ENCODE results near the gene COX20. TPM values are rescaled to one million over a fixed set of nuclear protein-coding genes. Genes with fewer than 3 reads are reported as not detected.
"Not testable (repeated sequence)": the region's sequence is repeated elsewhere in the genome, so short reads cannot be mapped to it uniquely, and the experiment has no call there.

The COX20 gene
- total and polyA plus RNA-seq, 11 donors = 43.5 to 122 (median 59.8) TPM

DNA sequence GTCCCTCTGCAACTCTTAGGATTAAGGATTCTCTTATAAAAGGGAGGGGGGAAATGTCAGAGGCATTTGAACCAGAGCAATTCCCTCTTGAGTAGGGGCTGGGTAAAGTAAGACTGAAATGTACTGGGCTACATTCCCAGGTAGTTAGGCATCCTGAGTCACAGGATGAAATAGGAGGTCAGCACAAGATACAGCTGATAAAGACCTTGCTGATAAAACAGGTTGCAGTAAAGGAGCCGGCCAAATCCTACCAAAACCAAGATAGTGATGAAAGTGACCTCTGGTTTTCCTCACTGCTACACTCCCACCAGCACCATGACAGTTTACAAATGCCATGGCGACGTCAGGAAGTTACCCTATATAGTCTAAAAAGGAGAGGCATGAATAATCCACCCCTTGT lies 14.3 kb upstream of the COX20 start:
- Histone ChIP-seq H3K4me1 (peaks cover 0 to 7% (median 0%) of the 10 kb centered on the region in 12 donors), H3K27ac (no peak overlapping the region), H3K36me3 (no peaks in the 10 kb centered on the region), H3K9me3 (no peaks in the 10 kb centered on the region), H3K27me3 (no peaks in the 10 kb centered on the region), H3K4me3 (no peak overlapping the region)
- intact Hi-C loops (cut with DNase I) = no loop called here
- TF ChIP-seq, protein P1, sequence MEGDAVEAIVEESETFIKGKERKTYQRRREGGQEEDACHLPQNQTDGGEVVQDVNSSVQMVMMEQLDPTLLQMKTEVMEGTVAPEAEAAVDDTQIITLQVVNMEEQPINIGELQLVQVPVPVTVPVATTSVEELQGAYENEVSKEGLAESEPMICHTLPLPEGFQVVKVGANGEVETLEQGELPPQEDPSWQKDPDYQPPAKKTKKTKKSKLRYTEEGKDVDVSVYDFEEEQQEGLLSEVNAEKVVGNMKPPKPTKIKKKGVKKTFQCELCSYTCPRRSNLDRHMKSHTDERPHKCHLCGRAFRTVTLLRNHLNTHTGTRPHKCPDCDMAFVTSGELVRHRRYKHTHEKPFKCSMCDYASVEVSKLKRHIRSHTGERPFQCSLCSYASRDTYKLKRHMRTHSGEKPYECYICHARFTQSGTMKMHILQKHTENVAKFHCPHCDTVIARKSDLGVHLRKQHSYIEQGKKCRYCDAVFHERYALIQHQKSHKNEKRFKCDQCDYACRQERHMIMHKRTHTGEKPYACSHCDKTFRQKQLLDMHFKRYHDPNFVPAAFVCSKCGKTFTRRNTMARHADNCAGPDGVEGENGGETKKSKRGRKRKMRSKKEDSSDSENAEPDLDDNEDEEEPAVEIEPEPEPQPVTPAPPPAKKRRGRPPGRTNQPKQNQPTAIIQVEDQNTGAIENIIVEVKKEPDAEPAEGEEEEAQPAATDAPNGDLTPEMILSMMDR (IDR thresholded peaks at IDR 0.05) = no peak
- no peak for TF ChIP-seq POLR2A (IDR thresholded peaks at IDR 0.05)
- 24 to 41% (median 35%) methylated on average over 3 of the region's 3 CpGs for WGBS, 4 donors
- DNase-seq (no peak), ATAC-seq (no peak)

DNA sequence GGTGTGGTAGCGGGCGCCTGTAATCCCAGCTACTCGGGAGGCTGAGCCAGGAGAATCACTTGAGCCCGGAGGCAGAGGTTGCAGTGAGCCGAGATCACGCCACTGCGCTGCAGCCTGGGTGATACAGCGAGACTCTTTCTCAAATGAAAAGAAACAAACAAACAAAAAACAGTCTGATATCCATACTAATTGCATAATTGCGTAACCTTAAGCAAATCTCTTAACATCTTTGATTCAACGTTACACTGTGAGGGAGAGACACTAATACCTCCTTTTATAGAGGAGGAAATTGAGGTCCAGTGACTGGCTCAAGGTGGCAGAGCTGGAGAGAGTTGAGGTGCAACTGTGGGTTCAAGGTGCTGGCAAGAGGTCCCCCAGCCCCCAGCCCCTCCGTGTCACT lies 12.6 kb upstream of the COX20 start:
- Histone ChIP-seq H3K4me1 (peaks cover 0 to 1% (median 0%) of the 10 kb centered on the region in 12 donors), H3K36me3 (no peaks in the 10 kb centered on the region), H3K4me3 (no peak overlapping the region), H3K9me3 (no peaks in the 10 kb centered on the region), H3K27me3 (no peaks in the 10 kb centered on the region), H3K27ac (no peak overlapping the region)
- TF ChIP-seq, protein P1 (IDR thresholded peaks at IDR 0.05) = no peak
- no peak for TF ChIP-seq POLR2A (IDR thresholded peaks at IDR 0.05)
- intact Hi-C loops (cut with DNase I) = no loop called here
- ATAC-seq (no peak), DNase-seq (no peak)
- 84 to 95% (median 93%) methylated on average over 11 of the region's 11 CpGs for WGBS, 4 donors

DNA sequence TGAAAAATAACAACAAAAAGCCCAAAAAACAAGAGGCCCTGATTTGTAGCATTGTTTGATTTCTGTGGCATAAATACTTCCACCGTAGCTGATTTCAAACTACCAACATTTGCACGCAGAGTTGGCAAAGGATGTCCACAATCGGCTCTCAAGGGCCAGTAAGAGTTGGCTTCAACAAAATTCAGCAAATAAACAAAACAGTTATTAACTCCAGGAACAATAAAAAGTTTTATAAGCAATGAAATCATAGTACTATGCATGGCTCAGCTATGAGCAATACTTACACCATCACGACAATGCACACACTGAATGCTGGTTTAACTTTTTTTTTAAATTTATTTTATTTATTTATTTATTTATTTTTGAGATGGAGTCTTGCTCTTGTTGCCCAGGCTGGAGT lies 8.7 kb upstream of the COX20 start:
- WGBS, 4 donors = 89 to 96% (median 94%) methylated on average over 4 of the region's 4 CpGs
- Histone ChIP-seq H3K27me3 (no peaks in the 10 kb centered on the region), H3K4me1 (no peaks in the 10 kb centered on the region), H3K27ac (no peak overlapping the region), H3K9me3 (no peaks in the 10 kb centered on the region), H3K36me3 (no peaks in the 10 kb centered on the region), H3K4me3 (no peak overlapping the region)
- no peak for ATAC-seq
- intact Hi-C loops (cut with DNase I) = no loop called here
- no peak for TF ChIP-seq POLR2A (IDR thresholded peaks at IDR 0.05)
- TF ChIP-seq, protein P1 (IDR thresholded peaks at IDR 0.05) = no peak
- no peak for DNase-seq

DNA sequence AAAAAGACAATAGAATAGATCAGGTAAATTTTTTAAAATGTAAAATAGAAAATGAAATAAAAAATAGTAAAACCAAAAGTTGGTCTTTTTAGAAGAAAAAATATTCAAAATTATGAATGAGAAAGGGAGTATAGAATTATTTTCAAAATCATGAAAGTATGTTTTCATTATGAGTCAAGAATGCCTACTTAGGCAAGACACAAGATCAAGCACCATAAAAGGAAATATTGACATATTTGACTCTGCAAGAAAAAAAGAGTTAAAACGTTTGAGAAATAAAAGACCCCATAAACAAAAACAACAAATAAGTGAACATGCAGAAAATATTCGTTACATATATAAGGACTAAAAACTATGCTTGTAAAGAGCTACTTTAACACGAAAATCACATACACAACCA lies 4.8 kb upstream of the COX20 start:
- intact Hi-C loops (cut with DNase I) = loop anchor here in 8 of 10 donors (10.0 kb wide), 3 partner anchors 144 to 1576 kb away; partner anchors contain the start of genes CEP170 (in 1 of the 8) and SDCCAG8 (in 1 of the 8)
- Histone ChIP-seq H3K36me3 (no peaks in the 10 kb centered on the region), H3K4me1 (peaks cover 0 to 9% (median 3%) of the 10 kb centered on the region in 12 donors), H3K27ac (no peak overlapping the region), H3K9me3 (no peaks in the 10 kb centered on the region), H3K27me3 (no peaks in the 10 kb centered on the region), H3K4me3 (no peak overlapping the region)
- TF ChIP-seq POLR2A (IDR thresholded peaks at IDR 0.05) = no peak
- WGBS, 4 donors = 81 to 87% (median 85%) methylated on average over 3 of the region's 3 CpGs
- ATAC-seq = no peak
- DNase-seq = no peak

DNA sequence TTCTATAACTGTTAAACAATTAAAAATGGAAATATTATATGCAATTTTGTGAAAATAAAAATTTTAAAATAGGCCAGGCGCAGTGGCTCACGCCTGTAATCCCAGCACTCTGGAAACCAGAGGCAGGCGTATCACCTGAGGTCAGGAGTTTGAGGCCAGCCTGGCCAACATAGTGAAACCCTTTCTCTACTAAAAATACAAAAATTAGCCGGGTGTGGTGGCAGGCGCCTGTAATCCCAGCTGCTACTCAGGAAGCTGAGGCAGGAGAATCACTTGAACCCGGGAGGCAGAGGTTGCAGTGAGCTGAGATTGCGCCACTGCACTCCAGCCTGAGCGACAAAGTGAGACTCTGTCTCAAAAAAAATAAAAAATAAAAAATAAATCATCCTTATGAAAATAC lies 2.2 kb upstream of the COX20 start:
- intact Hi-C loops (cut with DNase I) = loop anchor here in 8 of 10 donors (2.0 to 10.0 kb wide), 4 partner anchors 36 to 1578 kb away; partner anchors contain the start of genes CEP170 (in 1 of the 8) and SDCCAG8 (in 1 of the 8)

More for the DNA sequence above, 2.2 kb upstream of the COX20 start:
- H3K4me3 ChIP-seq = peak overlapping the region in 11 of 12 donors; percentile 54 to 86 (median 78)
- WGBS, 4 donors = 47 to 61% (median 54%) methylated on average over 8 of the region's 8 CpGs
- H3K36me3 ChIP-seq, H3K27me3 ChIP-seq, DNase-seq, ATAC-seq, H3K9me3 ChIP-seq: not testable (repeated sequence)
- peaks cover 0 to 31% (median 18%) of the 10 kb centered on the region in 12 donors for H3K4me1 ChIP-seq
- peak overlapping the region; percentile 96 to 100 (median 98) for H3K27ac ChIP-seq
